ENCODE measurements around the gene CNOT11.
"Not testable (repeated sequence)": the region's sequence is repeated elsewhere in the genome, so short reads cannot be mapped to it uniquely, and the experiment has no call there.

Gene CNOT11

DNA sequence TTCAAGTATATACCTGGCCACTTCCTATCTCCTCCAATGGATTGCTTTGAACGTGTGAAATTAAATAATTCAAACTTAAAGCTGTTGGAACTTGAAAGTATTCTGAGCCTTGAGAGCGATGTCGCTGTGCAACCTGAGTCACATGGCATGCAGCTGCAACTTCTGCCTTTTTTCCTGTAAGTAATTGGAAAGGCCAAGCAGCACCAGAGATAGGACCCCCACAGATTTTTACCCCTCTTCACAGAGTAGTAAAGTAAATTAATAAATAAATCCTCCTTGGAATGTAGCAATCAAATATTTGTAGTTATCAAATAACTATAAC is 59.0 kb downstream of the CNOT11 start:
- no peak for DNase-seq

DNA sequence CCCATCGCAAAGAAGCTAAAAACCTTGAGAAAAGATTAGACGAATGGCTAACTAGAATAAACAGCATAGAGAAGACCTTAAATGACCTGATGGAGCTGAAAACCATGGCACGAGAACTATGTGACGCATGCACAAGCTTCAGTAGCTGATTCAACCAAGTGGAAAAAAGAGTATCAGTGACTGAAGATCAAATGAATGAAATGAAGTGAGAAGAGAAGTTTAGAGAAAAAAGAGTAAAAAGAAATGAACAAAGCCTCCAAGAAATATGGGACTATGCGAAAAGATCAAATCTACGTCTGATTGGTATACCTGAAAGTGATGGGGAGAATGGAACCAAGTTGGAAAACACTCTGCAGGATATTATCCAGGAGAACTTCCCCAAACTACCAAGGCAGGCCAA is 63.9 kb downstream of the CNOT11 start:
- DNase-seq: not testable (repeated sequence)

All from GOT3 (cell line).